Measurements from ENCODE around the gene SELENOO.

The SELENOO gene

GRCh38 chr22:50190941-50191741 is 9.7 kb upstream of the SELENOO start:
- TF ChIP-seq PPARA (CRISPR knock-in tag; IDR thresholded peaks at IDR 0.05; ENCODE audit: borderline replicate concordance) (no peak), CSRNP3 (CRISPR knock-in tag; IDR thresholded peaks at IDR 0.05) (no peak), ZFP3 (CRISPR knock-in tag; IDR thresholded peaks at IDR 0.05) (no peak), GLIS3 (CRISPR knock-in tag; IDR thresholded peaks at IDR 0.05) (no peak), ZNF70 (CRISPR knock-in tag; IDR thresholded peaks at IDR 0.05) (no peak), TCF4 (CRISPR knock-in tag; IDR thresholded peaks at IDR 0.05; ENCODE audit: borderline replicate concordance) (no peak), RARB (CRISPR knock-in tag; IDR thresholded peaks at IDR 0.05) (no peak), OSR1 (CRISPR knock-in tag; IDR thresholded peaks at IDR 0.05) (no peak), POU6F1 (CRISPR knock-in tag; IDR thresholded peaks at IDR 0.05; ENCODE audit: borderline replicate concordance, low read depth) (no peak), TOX (CRISPR knock-in tag; IDR thresholded peaks at IDR 0.05; ENCODE audit: borderline replicate concordance) (no peak), BACH2 (CRISPR knock-in tag; IDR thresholded peaks at IDR 0.05; ENCODE audit: borderline replicate concordance) (no peak), ESRRG (CRISPR knock-in tag; IDR thresholded peaks at IDR 0.05) (no peak), PATZ1 (CRISPR knock-in tag; IDR thresholded peaks at IDR 0.05; ENCODE audit: borderline replicate concordance) (no peak), ZNF8 (CRISPR knock-in tag; IDR thresholded peaks at IDR 0.05) (no peak), ARNTL (CRISPR knock-in tag; IDR thresholded peaks at IDR 0.05; ENCODE audit: borderline replicate concordance, low read depth) (no peak), SNAI2 (CRISPR knock-in tag; IDR thresholded peaks at IDR 0.05) (no peak), CREB5 (CRISPR knock-in tag; IDR thresholded peaks at IDR 0.05; ENCODE audit: low read depth) (no peak), ZNF565 (CRISPR knock-in tag; conservative IDR thresholded peaks at IDR 0.05; ENCODE audit: low read depth) (no peak), TSHZ2 (CRISPR knock-in tag; IDR thresholded peaks at IDR 0.05) (no peak)
- ATAC-seq = no peak

GRCh38 chr22:50192436-50193204 is 8.2 kb upstream of the SELENOO start:
- no peak for ATAC-seq
- TF ChIP-seq PATZ1 (CRISPR knock-in tag; IDR thresholded peaks at IDR 0.05; ENCODE audit: borderline replicate concordance) = no peak
- TF ChIP-seq TCF4 (CRISPR knock-in tag; IDR thresholded peaks at IDR 0.05; ENCODE audit: borderline replicate concordance) = no peak
- no peak for TF ChIP-seq ZFP3 (CRISPR knock-in tag; IDR thresholded peaks at IDR 0.05)
- no peak for TF ChIP-seq ZFP30 (CRISPR knock-in tag; IDR thresholded peaks at IDR 0.05)
- TF ChIP-seq TOX (CRISPR knock-in tag; IDR thresholded peaks at IDR 0.05; ENCODE audit: borderline replicate concordance) = no peak
- TF ChIP-seq CSRNP3 (CRISPR knock-in tag; IDR thresholded peaks at IDR 0.05) = no peak
- no peak for TF ChIP-seq TSHZ2 (CRISPR knock-in tag; IDR thresholded peaks at IDR 0.05)
